ENCODE measurements around the gene EVA1C. TPM values are rescaled to one million over a fixed set of nuclear protein-coding genes. Genes with fewer than 3 reads are reported as not detected.
"Not testable (repeated sequence)": the region's sequence is repeated elsewhere in the genome, so short reads cannot be mapped to it uniquely, and the experiment has no call there.

The EVA1C gene
- polyA plus RNA-seq, 1 donor from 2014 or later, result 2.1 TPM

DNA sequence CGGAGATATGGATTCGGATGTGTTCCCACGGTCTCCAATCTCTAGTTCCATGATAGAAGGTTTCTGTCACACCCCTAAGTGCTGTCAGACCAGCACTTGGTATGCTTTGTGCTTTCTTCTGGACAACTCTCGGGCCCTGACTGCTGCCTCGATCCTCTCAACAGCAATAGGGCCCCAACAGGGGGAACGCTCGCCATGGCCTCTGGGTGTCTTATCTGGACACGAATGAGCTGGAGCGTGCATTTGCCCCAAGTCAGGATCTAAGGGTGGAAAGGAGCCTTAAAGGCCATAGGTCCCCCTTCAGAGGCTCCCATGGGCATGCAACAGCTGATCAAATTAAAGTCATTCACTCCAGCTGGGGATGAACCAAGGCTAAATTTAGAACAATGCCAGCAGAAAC lies 96.1 kb downstream of the EVA1C start:
- Histone ChIP-seq H3K27ac (ENCODE audit: low read length) (no peak overlapping the region), H3K9ac (ENCODE audit: low read length) (no peak overlapping the region), H3K36me3 (ENCODE audit: insufficient read depth, low read length) (no peaks in the 10 kb centered on the region), H3F3A (ENCODE audit: insufficient read depth, low read length, poor library complexity, severe bottlenecking) (no peaks in the 10 kb centered on the region), H3K27me3 (ENCODE audit: insufficient read depth, low read depth, low read length) (no peaks in the 10 kb centered on the region), H4K20me1 (ENCODE audit: insufficient read depth) (no peaks in the 10 kb centered on the region), H3K9me2 (ENCODE audit: insufficient read depth, low read length) (no peaks in the 10 kb centered on the region), H3K9me3 (ENCODE audit: low read length) (no peaks in the 10 kb centered on the region), H2AFZ (ENCODE audit: low read depth, low read length) (no peak overlapping the region), H3K79me2 (replicated peaks; ENCODE audit: insufficient read depth, low read length) (no peaks in the 10 kb centered on the region), H3K4me3 (ENCODE audit: low read length) (no peak overlapping the region), H3K4me2 (ENCODE audit: low read length) (no peak overlapping the region)
- TF ChIP-seq, protein P1, sequence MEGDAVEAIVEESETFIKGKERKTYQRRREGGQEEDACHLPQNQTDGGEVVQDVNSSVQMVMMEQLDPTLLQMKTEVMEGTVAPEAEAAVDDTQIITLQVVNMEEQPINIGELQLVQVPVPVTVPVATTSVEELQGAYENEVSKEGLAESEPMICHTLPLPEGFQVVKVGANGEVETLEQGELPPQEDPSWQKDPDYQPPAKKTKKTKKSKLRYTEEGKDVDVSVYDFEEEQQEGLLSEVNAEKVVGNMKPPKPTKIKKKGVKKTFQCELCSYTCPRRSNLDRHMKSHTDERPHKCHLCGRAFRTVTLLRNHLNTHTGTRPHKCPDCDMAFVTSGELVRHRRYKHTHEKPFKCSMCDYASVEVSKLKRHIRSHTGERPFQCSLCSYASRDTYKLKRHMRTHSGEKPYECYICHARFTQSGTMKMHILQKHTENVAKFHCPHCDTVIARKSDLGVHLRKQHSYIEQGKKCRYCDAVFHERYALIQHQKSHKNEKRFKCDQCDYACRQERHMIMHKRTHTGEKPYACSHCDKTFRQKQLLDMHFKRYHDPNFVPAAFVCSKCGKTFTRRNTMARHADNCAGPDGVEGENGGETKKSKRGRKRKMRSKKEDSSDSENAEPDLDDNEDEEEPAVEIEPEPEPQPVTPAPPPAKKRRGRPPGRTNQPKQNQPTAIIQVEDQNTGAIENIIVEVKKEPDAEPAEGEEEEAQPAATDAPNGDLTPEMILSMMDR (IDR thresholded peaks at IDR 0.05; ENCODE audit: poor library complexity, severe bottlenecking), result no peak
- TF ChIP-seq SMC3 (conservative IDR thresholded peaks at IDR 0.05; ENCODE audit: poor library complexity), result no peak
- TF ChIP-seq TAF1 (IDR thresholded peaks at IDR 0.05; ENCODE audit: low read depth), result no peak
- TF ChIP-seq, protein P2, sequence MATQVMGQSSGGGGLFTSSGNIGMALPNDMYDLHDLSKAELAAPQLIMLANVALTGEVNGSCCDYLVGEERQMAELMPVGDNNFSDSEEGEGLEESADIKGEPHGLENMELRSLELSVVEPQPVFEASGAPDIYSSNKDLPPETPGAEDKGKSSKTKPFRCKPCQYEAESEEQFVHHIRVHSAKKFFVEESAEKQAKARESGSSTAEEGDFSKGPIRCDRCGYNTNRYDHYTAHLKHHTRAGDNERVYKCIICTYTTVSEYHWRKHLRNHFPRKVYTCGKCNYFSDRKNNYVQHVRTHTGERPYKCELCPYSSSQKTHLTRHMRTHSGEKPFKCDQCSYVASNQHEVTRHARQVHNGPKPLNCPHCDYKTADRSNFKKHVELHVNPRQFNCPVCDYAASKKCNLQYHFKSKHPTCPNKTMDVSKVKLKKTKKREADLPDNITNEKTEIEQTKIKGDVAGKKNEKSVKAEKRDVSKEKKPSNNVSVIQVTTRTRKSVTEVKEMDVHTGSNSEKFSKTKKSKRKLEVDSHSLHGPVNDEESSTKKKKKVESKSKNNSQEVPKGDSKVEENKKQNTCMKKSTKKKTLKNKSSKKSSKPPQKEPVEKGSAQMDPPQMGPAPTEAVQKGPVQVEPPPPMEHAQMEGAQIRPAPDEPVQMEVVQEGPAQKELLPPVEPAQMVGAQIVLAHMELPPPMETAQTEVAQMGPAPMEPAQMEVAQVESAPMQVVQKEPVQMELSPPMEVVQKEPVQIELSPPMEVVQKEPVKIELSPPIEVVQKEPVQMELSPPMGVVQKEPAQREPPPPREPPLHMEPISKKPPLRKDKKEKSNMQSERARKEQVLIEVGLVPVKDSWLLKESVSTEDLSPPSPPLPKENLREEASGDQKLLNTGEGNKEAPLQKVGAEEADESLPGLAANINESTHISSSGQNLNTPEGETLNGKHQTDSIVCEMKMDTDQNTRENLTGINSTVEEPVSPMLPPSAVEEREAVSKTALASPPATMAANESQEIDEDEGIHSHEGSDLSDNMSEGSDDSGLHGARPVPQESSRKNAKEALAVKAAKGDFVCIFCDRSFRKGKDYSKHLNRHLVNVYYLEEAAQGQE (IDR thresholded peaks at IDR 0.05; ENCODE audit: borderline replicate concordance), result no peak
- TF ChIP-seq EP300 (conservative IDR thresholded peaks at IDR 0.05; ENCODE audit: poor library complexity, severe bottlenecking), result no peak
- no peak for TF ChIP-seq POLR2AphosphoS5 (IDR thresholded peaks at IDR 0.05)
- no peak for TF ChIP-seq EZH2 (IDR thresholded peaks at IDR 0.05; ENCODE audit: borderline replicate concordance, insufficient read depth, low read length, poor library complexity, severe bottlenecking)
- TF ChIP-seq RAD21 (conservative IDR thresholded peaks at IDR 0.05), result no peak
- no peak for TF ChIP-seq MXI1 (conservative IDR thresholded peaks at IDR 0.05; ENCODE audit: poor library complexity, severe bottlenecking)

DNA sequence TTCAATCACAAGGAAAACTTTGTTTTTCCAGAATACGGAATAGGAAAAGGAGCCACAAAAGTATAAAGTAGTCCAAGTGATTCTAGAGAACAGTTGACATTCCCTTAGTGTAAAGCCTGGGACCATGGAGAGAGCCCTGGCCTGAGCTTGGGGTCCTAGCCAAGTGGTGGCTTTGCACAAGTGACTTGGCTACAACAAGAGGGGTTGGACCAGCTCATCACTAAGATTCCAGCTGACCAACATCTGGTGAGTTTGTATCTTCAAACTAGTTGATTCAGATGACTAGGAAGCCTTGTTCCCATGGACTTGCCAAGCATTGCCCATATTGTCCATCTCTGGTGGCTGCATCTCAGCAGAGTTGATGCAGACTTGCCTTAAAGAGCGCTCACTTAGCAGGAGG lies 96.5 kb downstream of the EVA1C start:
- not testable (repeated sequence) for H3F3A ChIP-seq (ENCODE audit: insufficient read depth, low read length, poor library complexity, severe bottlenecking); H2AFZ ChIP-seq (ENCODE audit: low read depth, low read length); H3K4me3 ChIP-seq (ENCODE audit: low read length); H3K4me2 ChIP-seq (ENCODE audit: low read length); H3K27ac ChIP-seq (ENCODE audit: low read length); H4K20me1 ChIP-seq (ENCODE audit: insufficient read depth); H3K9me2 ChIP-seq (ENCODE audit: insufficient read depth, low read length); H3K79me2 ChIP-seq (replicated peaks; ENCODE audit: insufficient read depth, low read length); H3K36me3 ChIP-seq (ENCODE audit: insufficient read depth, low read length); H3K9ac ChIP-seq (ENCODE audit: low read length); H3K27me3 ChIP-seq (ENCODE audit: insufficient read depth, low read depth, low read length); H3K9me3 ChIP-seq (ENCODE audit: low read length)
